ENCODE results near the gene GPA33. TPM values are rescaled to one million over a fixed set of nuclear protein-coding genes. Genes with fewer than 3 reads are reported as not detected.

The GPA33 gene
- total RNA-seq, 1 donor from 2014 or later = not detected

GRCh38 chr1:167128261-167129227, 38.4 kb upstream of the GPA33 start:
- H3K9me3 Mint-ChIP-seq (ENCODE audit: unreplicated experiment) = no peaks in the 10 kb centered on the region
- H3K27ac Mint-ChIP-seq (ENCODE audit: unreplicated experiment) = no peak overlapping the region
- H3K27me3 Mint-ChIP-seq (ENCODE audit: unreplicated experiment) = peaks cover 33% of the 10 kb centered on the region
- H3K36me3 Mint-ChIP-seq (ENCODE audit: unreplicated experiment) = no peaks in the 10 kb centered on the region
- no peak overlapping the region for H3K4me3 Mint-ChIP-seq (ENCODE audit: unreplicated experiment)
- H3K4me1 Mint-ChIP-seq (ENCODE audit: unreplicated experiment) = peaks cover 3% of the 10 kb centered on the region
- TF ChIP-seq CTCF (IDR thresholded peaks at IDR 0.05) = peak; percentile 55
- no peak for DNase-seq (ENCODE audit: extremely low spot score, unreplicated experiment)

- Mint-ChIP-seq H3K27ac (ENCODE audit: unreplicated experiment) (no peak overlapping the region), H3K27me3 (ENCODE audit: unreplicated experiment) (peaks cover 33% of the 10 kb centered on the region), H3K4me1 (ENCODE audit: unreplicated experiment) (peaks cover 6% of the 10 kb centered on the region), H3K4me3 (ENCODE audit: unreplicated experiment) (no peak overlapping the region), H3K36me3 (ENCODE audit: unreplicated experiment) (no peaks in the 10 kb centered on the region), H3K9me3 (ENCODE audit: unreplicated experiment) (no peaks in the 10 kb centered on the region)
- no peak for TF ChIP-seq CTCF (IDR thresholded peaks at IDR 0.05)
- DNase-seq (ENCODE audit: extremely low spot score, unreplicated experiment) = no peak
These were observed 37.5 kb upstream of the GPA33 start for GRCh38 chr1:167127661-167128060.

GRCh38 chr1:167127236-167127635, 37.1 kb upstream of the GPA33 start:
- no peak for TF ChIP-seq CTCF (IDR thresholded peaks at IDR 0.05)
- Mint-ChIP-seq H3K9me3 (ENCODE audit: unreplicated experiment) (no peaks in the 10 kb centered on the region), H3K36me3 (ENCODE audit: unreplicated experiment) (no peaks in the 10 kb centered on the region), H3K4me3 (ENCODE audit: unreplicated experiment) (no peak overlapping the region), H3K27ac (ENCODE audit: unreplicated experiment) (no peak overlapping the region), H3K27me3 (ENCODE audit: unreplicated experiment) (peaks cover 33% of the 10 kb centered on the region), H3K4me1 (ENCODE audit: unreplicated experiment) (peaks cover 10% of the 10 kb centered on the region)
- DNase-seq (ENCODE audit: extremely low spot score, unreplicated experiment) = no peak

GRCh38 chr1:167126811-167127210, 36.6 kb upstream of the GPA33 start:
- H3K27me3 Mint-ChIP-seq (ENCODE audit: unreplicated experiment) = peaks cover 33% of the 10 kb centered on the region
- no peak overlapping the region for H3K4me3 Mint-ChIP-seq (ENCODE audit: unreplicated experiment)
- H3K36me3 Mint-ChIP-seq (ENCODE audit: unreplicated experiment) = no peaks in the 10 kb centered on the region
- no peak for TF ChIP-seq CTCF (IDR thresholded peaks at IDR 0.05)
- no peak for DNase-seq (ENCODE audit: extremely low spot score, unreplicated experiment)
- no peaks in the 10 kb centered on the region for H3K9me3 Mint-ChIP-seq (ENCODE audit: unreplicated experiment)
- peaks cover 14% of the 10 kb centered on the region for H3K4me1 Mint-ChIP-seq (ENCODE audit: unreplicated experiment)
- H3K27ac Mint-ChIP-seq (ENCODE audit: unreplicated experiment) = no peak overlapping the region

GRCh38 chr1:167126317-167126716, 36.1 kb upstream of the GPA33 start:
- no peak for TF ChIP-seq CTCF (IDR thresholded peaks at IDR 0.05)
- Mint-ChIP-seq H3K27me3 (ENCODE audit: unreplicated experiment) (peaks cover 33% of the 10 kb centered on the region), H3K36me3 (ENCODE audit: unreplicated experiment) (no peaks in the 10 kb centered on the region), H3K4me3 (ENCODE audit: unreplicated experiment) (no peak overlapping the region), H3K27ac (ENCODE audit: unreplicated experiment) (no peak overlapping the region), H3K9me3 (ENCODE audit: unreplicated experiment) (no peaks in the 10 kb centered on the region), H3K4me1 (ENCODE audit: unreplicated experiment) (peaks cover 17% of the 10 kb centered on the region)
- DNase-seq (ENCODE audit: extremely low spot score, unreplicated experiment) = no peak

Data from osteocyte (in vitro differentiated cells).